GM19193 (cell line): ENCODE data around the gene CLSTN2.

ENCODE experiments used
- POLR2A ChIP-seq: IDR thresholded peaks from 4 replicates; pipeline ENCODE4 v1.6.1; 2011; ENCODE audit not compliant: insufficient read depth, insufficient read length; ENCODE audit errors: extremely low read depth

Gene CLSTN2

DNA sequence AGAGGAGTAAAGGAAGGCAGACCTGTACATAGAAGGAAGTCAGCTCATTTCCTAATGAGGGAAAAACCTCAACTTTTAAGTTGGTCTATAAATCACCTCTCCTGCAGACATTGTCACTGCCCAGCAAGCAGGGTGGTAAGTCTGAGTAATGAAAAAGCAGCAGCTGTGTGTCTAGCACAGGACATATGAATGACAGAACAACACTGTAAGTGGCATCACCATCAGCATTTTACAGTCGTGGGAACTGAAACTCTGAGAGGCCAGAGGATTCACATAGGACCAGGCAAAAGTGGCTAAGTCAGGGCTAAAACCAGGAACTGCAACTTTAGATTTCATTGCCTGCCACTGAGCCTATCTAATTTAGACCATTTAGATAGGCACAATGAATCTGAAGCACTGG lies 235.6 kb downstream of the CLSTN2 start:
- no peak for TF ChIP-seq POLR2A

DNA sequence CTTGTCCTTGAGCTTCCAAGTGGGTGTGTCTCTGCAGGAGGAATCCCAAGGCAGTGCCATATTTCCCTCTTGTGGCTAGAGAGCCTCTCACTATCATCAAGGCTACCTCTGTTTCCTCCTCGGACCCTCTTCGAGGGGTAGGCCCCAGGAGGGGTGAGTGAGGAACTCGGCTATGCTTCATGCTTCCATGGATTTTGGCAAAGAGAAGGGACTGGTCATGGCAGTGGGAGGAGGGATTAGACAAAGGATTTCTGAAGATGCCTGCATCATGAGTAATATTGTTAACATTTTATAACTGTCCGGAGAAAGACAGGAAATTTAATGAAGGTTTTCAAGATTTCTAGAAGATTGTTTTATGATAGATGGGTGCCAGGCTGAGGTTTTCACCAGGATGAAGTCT lies 241.5 kb downstream of the CLSTN2 start:
- no peak for TF ChIP-seq POLR2A

DNA sequence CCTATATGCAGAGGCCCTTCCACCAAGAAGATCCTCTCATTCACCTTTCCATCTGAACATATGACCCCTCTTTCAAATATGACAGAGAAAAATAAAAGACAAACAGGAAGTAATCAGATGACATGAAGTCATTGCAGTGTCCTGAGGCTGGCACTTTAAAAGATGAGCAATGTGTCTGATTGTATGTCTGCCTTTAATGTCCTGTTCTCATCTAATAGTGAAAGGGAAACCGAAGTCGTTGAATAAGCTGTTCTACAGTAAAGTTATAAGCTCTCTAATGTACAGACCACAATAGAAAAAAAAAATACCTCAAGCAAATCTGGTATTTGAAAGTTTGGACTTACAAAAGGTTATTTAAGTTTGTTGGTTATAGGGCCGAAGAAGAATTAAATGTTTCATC lies 243.0 kb downstream of the CLSTN2 start:
- TF ChIP-seq POLR2A = no peak

DNA sequence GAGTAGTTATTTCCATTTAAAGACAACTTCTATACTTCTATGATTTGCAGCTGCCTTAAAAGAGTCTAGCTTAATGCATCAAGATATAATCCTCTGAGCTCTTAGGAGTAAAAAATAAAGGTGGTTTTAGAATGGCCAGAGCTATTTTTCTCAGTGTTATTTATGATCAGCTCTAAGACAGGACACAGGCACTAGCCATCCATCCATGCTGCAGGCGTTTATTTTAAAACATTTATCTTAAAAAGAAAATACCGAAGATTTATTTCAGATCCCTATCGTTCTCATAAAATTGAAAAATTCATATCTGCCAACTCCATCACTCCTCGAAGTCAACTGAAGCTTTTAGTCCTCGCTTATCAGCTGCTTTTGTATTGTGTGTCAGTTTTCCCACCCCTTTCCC lies 243.5 kb downstream of the CLSTN2 start:
- TF ChIP-seq POLR2A = no peak

DNA sequence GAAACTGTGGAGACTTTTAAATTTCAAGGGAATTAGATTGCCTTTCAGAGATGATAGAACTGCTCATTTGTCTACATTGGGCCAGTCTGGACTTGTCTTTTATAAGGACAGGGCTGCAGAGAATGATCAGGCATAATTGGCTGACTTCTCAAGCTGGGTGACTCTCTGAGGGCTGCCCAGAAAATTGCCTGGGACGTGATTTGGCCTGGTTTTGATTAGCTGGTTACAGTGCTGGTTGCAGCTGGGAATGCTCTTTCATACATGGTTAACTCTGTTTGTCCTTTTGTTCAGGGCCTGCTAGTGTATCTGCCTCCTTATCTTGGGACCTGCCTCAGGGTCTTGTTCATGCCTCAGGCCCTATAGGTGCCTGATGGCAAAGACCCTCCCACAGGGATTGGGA lies 245.6 kb downstream of the CLSTN2 start:
- no peak for TF ChIP-seq POLR2A

DNA sequence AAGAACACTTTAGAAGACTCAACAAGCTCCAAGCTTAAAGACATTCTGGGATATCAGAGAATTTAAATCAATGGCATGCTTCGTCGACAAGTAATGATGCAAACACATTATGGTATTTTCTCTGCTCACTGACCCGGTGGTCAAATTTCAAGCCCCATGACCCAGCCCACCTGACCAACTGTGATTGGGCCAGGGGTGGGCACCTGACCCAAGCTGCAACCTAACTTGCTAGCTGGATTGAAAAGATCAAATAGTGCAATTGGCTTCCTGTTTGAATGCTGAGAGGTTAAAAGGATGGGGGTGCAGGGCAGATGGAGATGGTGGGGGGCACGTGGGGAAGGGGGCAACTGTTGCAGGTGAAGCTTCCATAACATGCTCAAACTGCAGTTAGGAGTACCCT lies 250.4 kb downstream of the CLSTN2 start:
- TF ChIP-seq POLR2A = no peak

DNA sequence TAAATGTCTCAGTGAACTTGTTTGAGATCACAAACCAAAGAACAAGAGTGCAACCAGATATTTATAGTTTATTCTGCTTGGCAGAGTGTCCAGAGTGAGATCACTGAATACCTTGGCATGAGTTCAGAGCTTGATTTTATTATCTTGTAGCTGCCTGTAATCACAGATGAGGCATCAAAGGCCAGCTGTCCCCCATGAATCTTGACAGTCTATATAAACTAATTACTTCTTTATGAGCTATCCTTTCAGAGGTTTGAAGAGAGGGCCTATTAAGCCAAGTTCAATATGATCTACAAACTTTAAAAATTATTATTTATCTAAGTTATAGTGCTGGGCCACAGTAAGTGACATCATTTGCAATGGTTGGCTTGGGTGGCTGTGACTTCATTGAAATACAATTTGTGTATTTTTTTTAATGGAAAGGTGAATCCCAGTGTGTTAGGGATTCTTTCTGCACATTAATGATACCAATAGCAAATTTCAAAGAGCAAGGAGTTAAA lies 251.5 kb downstream of the CLSTN2 start:
- TF ChIP-seq POLR2A = no peak

DNA sequence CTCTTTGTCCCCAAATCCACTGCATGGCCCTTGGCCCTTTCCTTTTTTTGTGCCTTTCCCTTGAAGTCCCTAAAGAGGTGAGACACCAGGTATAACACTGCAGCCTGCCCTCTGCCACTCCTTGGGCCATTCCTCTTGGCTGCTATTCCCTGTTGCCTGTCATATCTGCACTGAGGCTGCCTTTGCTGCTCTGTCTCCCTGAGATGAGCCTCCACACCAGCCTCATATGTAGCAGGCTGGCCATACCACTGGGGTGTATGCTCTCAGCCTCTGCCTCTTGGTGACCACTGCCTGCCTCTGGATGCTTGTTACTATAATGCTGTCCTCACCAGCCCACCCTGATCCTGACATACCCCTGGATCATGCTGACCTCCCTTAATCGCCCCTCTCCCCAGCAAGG lies 252.0 kb downstream of the CLSTN2 start:
- TF ChIP-seq POLR2A = no peak

DNA sequence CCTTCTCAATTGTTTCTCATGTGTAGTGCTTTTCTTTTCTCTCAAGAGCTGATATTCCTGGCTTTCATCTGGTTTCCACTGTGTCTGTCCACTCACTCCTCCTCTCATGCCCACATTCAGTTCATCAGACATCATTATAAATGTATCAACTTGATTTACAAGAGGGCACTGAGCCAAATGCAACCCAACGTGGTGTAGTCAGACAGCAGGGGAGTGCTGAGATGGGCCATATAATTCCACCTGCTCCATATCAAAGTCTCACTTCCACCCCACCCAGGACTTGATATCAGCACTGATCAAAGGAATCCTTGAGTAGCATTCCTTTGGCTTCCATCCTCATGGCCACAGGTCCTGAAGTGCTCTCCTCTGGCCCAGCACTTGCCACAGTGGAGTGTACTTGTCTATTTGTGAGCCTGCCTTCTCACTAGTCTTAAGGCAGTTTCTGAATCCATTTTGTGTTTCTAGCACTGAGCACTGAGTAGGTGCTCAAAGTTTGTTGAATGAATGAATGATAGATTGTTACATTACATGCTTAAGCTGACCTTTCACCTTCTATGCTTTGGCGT lies 252.8 kb downstream of the CLSTN2 start:
- no peak for TF ChIP-seq POLR2A

DNA sequence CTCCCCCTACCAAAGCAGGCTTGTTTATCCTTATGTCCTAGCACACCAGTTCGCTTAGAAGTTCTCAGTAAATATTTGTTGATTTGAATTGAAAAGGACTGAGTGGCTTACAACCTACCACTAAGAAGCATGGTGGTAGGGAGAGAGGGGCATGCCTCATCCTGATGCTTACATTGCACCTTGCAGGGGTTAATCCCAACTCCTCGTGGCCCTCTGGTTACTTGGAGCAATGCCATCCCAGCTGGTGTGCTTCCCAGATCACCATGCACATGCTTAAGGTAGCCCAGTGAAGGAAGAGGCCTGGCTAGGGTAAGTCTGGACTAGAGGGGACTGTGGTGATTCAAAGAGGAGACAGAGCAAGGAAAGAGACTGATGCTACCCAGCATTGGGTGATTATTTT lies 253.3 kb downstream of the CLSTN2 start:
- no peak for TF ChIP-seq POLR2A

DNA sequence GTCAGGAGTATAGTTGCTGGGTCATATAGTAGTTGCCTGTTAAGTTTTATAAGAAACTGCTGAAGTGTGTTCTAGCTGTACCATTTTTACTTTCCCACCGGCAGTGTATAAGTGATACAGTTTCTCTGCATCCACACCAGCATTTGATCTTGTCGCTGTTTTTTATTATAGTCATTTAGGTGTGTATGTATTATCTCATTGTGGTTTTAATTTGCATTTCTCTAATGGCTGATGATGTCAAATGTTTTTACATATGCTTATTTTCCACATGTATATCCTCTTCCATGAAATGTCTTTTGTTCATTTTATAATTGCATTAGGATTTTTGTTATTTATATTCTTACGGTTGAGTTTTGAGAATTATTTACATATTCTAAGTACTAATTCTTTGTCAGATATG lies 254.3 kb downstream of the CLSTN2 start:
- TF ChIP-seq POLR2A = no peak

DNA sequence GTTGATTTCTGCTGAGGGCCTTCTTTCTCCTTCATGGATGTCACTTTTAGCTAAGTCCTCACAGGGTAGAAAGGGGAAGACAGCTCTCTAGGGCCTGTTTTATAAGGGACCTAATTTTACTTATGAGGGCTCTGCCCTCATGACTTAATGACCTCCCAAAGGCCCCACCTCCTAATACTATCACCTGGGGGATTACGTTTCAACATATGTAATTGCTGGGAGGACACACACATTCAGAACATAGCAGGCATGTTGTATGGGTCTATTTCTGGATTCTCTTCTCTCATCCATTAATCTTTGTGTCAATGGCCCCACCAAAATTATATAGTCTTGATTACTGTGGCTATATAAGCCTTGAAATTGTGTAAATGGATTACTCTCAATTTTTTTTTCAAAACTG lies 255.0 kb downstream of the CLSTN2 start:
- no peak for TF ChIP-seq POLR2A

DNA sequence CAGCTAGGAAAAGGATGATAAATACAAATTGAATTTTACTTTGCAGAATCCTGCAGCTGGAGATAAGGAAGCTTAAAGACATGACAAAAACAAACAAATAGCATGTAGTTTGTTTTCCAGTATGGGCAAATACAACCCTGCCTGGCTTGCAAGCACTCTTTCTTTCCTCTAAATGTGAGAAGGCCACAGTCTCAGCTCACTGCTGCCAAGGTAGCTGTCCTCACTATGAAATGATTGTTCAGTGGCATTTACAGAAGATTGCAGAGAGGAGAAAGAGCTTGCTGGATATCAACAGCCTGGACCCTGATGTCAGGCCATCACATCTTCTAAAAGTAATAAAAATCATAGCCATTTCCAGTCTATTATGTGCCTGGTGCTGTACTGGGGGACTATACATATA lies 262.0 kb downstream of the CLSTN2 start:
- TF ChIP-seq POLR2A = no peak

DNA sequence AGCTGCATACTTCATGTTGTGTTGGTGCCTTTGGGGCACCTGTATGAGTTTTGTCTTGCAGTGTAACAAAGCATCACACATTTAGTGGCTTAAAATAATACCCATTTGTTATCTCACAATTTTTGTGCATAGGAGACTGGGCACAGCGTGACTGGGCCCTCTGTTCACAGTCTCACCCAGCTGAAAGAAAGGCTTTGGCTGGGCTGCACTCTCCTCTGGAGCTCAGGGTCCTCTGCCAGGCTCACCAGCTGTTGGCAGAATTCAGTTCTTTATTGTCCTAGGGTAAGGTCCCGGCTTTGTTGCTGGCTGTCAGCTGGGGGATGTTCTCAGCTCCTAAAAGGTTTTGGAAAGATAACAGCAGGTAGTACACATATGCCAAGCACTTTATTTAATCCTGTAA lies 263.3 kb downstream of the CLSTN2 start:
- no peak for TF ChIP-seq POLR2A

DNA sequence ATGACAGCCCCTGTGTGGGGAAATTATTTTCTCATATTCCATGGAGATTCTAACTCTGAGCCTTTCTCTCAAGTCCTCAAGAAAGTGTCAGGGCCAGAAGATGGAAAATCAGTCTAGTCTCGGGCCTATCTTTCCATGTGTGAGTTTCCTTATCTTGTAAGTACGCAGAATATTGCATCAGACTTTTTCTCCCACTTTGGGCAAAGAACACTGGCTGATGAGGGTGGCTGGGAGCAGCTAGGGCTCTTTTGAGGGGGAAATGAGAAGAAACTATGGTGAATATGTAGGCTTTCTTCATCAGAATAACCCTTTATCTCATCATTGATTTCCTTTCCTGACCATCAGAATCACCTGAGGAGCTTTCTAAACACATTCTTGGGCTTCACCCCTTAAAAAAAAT lies 264.0 kb downstream of the CLSTN2 start:
- TF ChIP-seq POLR2A = no peak

DNA sequence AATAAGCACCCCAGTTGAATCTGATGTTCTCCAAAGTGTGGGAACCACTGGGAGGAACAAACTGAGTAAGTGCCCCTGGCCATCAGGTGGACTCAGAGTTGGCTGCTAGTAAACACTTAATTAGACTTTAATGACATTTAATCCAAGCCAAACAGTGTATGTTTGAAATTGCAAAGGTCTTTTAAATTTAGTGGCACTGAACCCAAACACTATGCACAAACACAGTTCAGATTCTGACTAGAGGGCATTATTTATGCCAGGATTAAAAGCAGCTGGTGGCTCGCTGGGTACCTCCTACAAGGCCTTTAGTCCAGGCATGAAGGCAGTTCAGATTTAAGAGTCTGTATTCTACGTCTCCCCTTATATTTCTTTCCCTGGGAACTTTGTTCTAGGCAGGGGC lies 264.8 kb downstream of the CLSTN2 start:
- TF ChIP-seq POLR2A = no peak

DNA sequence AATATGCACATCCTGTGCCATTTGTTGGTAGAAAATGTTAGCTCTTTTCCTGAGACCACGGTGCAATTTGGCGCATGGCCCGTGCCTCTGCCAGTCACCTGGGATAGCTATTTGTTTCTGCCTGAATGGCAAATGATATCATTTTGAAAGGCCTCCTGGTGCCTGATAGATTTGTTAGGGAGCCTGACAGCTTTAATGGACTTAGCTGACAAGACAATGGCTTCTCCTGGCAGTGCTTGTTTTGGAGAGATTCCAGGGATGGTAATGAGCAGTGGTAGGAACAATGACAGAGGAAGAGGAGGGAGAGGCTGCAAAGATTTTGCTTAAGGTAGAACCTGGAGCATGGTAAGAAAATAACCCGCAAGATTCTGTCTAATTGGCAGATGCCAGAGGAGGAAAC lies 268.5 kb downstream of the CLSTN2 start:
- no peak for TF ChIP-seq POLR2A

DNA sequence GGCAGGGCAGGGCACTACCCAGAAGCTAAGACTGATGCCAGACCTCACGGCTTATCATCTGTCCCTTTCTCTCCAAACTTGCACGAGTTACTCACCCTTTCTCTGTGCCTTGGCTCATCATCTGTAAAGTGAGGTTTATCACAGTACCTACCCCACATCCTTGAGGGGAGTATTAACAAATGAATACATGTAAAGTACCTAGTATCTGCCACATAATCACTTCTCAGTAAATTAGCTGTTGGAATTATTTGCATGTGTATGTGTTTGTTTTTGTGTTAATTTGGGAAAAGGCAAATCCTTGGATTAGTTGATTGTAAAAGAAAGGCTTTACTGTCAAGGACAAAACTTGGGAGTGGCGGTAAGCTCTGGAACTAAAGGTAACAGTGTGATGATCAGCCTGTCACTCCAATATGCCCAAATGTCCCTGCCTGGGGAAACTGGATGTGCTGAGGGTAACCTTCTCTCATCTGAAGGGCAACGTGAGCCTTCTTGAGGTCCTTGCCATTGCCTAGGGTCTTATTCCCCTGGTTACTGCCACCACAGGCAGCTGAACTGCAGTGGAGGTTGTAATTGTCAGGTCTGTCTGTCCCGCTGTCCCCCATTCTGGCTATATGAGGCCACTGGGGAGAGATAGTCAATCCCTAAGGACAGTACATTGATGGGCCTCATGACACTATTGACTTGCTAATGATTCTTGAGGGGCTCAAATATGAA lies 269.4 kb downstream of the CLSTN2 start:
- no peak for TF ChIP-seq POLR2A

DNA sequence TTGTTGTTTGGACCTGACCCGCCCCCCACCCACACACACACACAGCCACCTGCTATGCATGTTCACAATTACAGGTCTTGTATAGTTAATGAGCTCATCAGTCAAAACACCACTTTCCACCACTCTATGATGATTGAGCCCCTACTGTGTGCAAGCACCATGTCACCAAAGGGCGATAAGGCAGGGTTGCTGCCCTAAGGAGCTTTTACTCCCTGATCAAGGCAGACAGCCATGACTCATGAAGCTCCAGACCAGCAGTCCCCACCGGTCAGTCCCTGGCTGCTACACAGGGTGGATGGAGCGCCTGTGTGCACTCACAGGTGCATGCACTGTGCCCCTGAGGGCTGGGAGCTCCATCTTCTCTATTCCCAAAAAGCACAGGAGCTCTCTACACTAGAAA lies 270.6 kb downstream of the CLSTN2 start:
- no peak for TF ChIP-seq POLR2A
